Mesendoderm (in vitro differentiated cells): ENCODE data around the gene SND1.
A peak's percentile ranks its signal among the peaks of the same experiment; 100 is the strongest.

Experiments
- DNase-seq: peaks from one replicate; pipeline ENCODE4 v3.0.0; 2013
- H2AK5ac ChIP-seq: 2 replicates; pipeline ENCODE4 v1.6.1; 2013; ENCODE audit warnings: low read length, inconsistent platforms
- H2BK120ac ChIP-seq: 2 replicates; pipeline ENCODE4 v1.6.1; 2013; ENCODE audit warnings: low read depth, mild to moderate bottlenecking, low read length, moderate library complexity, mixed read lengths
- H2BK15ac ChIP-seq: replicated peaks from 2 replicates; pipeline ENCODE4 v1.6.1; 2013; ENCODE audit warnings: low read depth, mild to moderate bottlenecking, moderate library complexity
- H2BK5ac ChIP-seq: 2 replicates; pipeline ENCODE4 v1.6.1; 2013; ENCODE audit warnings: low read length, inconsistent platforms
- H3K18ac ChIP-seq: 2 replicates; pipeline ENCODE4 v1.6.1; 2013; ENCODE audit warnings: mild to moderate bottlenecking, low read length, mixed read lengths
- H3K23ac ChIP-seq: one replicate; pipeline ENCODE4 v1.6.1; 2013; ENCODE audit warnings: low read length
- H3K27ac ChIP-seq: 2 replicates; pipeline ENCODE4 v1.5.1; 2013; ENCODE audit warnings: low read depth, mild to moderate bottlenecking, inconsistent platforms, low read length, moderate library complexity
- H3K27me3 ChIP-seq: 2 replicates; pipeline ENCODE4 v1.6.1; 2013; ENCODE audit warnings: low read length, control low read depth, mild to moderate bottlenecking, inconsistent platforms; ENCODE audit not compliant: insufficient read depth, poor library complexity
- H3K36me3 ChIP-seq: 2 replicates; pipeline ENCODE4 v1.6.1; 2013; ENCODE audit warnings: low read length, inconsistent platforms; ENCODE audit not compliant: control insufficient read depth, insufficient read depth
- H3K4ac ChIP-seq: one replicate; pipeline ENCODE4 v1.6.1; 2013; ENCODE audit warnings: low read depth, mild to moderate bottlenecking, low read length, moderate library complexity
- H3K4me1 ChIP-seq: 2 replicates; pipeline ENCODE4 v1.6.1; 2013; ENCODE audit warnings: low read depth, low read length, inconsistent platforms; ENCODE audit not compliant: control insufficient read depth
- H3K4me2 ChIP-seq: 2 replicates; pipeline ENCODE4 v1.6.1; 2013; ENCODE audit warnings: low read length
- H3K4me3 ChIP-seq: 2 replicates; pipeline ENCODE4 v1.5.1; 2013; ENCODE audit warnings: mild to moderate bottlenecking, low read length
- H3K56ac ChIP-seq: one replicate; pipeline ENCODE4 v1.6.1; 2013; ENCODE audit warnings: low read length
- H3K79me1 ChIP-seq: 2 replicates; pipeline ENCODE4 v1.6.1; 2013; ENCODE audit warnings: low read length, inconsistent platforms
- H3K79me2 ChIP-seq: 2 replicates; pipeline ENCODE4 v1.6.1; 2013; ENCODE audit warnings: mild to moderate bottlenecking, low read length; ENCODE audit not compliant: control insufficient read depth, insufficient read depth
- H3K9ac ChIP-seq: 2 replicates; pipeline ENCODE4 v1.6.1; 2013; ENCODE audit warnings: low read length, inconsistent platforms
- H4K5ac ChIP-seq: one replicate; pipeline ENCODE4 v1.6.1; 2013; ENCODE audit warnings: low read length
- H4K8ac ChIP-seq: one replicate; pipeline ENCODE4 v1.6.1; 2013; ENCODE audit warnings: low read depth, mild to moderate bottlenecking, control low read depth, low read length, moderate library complexity
- WGBS: extraction: QIAGEN DNeasy Blood & Tissue Kit; methylation state at CpG from one replicate; pipeline ENCODE4 v1.1.7; 2013; ENCODE audit warnings: low lambda C conversion rate, missing lambda C conversion rate; ENCODE audit not compliant: insufficient coverage; ENCODE audit errors: extremely low coverage; 5-methylcytosine and 5-hydroxymethylcytosine counted together

Gene SND1

GRCh38 chr7:128007303-128007680 is 355.3 kb downstream of the SND1 start:
- Histone ChIP-seq H3K23ac (no peak overlapping the region), H2BK120ac (no peak overlapping the region), H3K27me3 (no peaks in the 10 kb centered on the region), H3K79me1 (peaks cover 2% of the 10 kb centered on the region), H3K9ac (no peak overlapping the region), H2AK5ac (no peak overlapping the region), H3K4ac (no peak overlapping the region), H4K8ac (no peak overlapping the region), H3K4me2 (no peak overlapping the region), H3K27ac (no peak overlapping the region), H3K36me3 (no peaks in the 10 kb centered on the region), H4K5ac (no peak overlapping the region), H3K79me2 (no peaks in the 10 kb centered on the region), H3K56ac (no peak overlapping the region), H3K18ac (no peak overlapping the region), H3K4me1 (no peaks in the 10 kb centered on the region), H3K4me3 (no peak overlapping the region), H2BK5ac (no peak overlapping the region), H2BK15ac (no peak overlapping the region)
- DNase-seq, result no peak
- no CpG with 5 or more reads among the region's 3 CpGs for WGBS

- Histone ChIP-seq H3K4me2 (no peak overlapping the region), H3K23ac (no peak overlapping the region)
- no CpG with 5 or more reads among the region's 5 CpGs for whole genome bisulfite sequencing
These were observed 356.1 kb downstream of the SND1 start for GRCh38 chr7:128008141-128008540.

GRCh38 chr7:128008744-128009143 is 356.8 kb downstream of the SND1 start:
- Histone ChIP-seq H2BK120ac (no peak overlapping the region), H2BK5ac (no peak overlapping the region), H3K4me2 (no peak overlapping the region), H3K4ac (no peak overlapping the region), H2BK15ac (no peak overlapping the region), H3K36me3 (no peaks in the 10 kb centered on the region), H3K27ac (no peak overlapping the region), H3K9ac (no peak overlapping the region), H3K56ac (no peak overlapping the region), H4K8ac (no peak overlapping the region), H3K4me3 (no peak overlapping the region), H2AK5ac (no peak overlapping the region), H3K79me1 (peaks cover 7% of the 10 kb centered on the region), H4K5ac (no peak overlapping the region), H3K79me2 (no peaks in the 10 kb centered on the region), H3K23ac (no peak overlapping the region), H3K18ac (no peak overlapping the region), H3K27me3 (no peaks in the 10 kb centered on the region), H3K4me1 (no peaks in the 10 kb centered on the region)
- DNase-seq, result no peak
- no CpG with 5 or more reads among the region's 2 CpGs for WGBS

More at GRCh38 chr7:128008141-128008540, 356.1 kb downstream of the SND1 start:
- no peaks in the 10 kb centered on the region for H3K36me3 ChIP-seq
- no peaks in the 10 kb centered on the region for H3K4me1 ChIP-seq
- no peaks in the 10 kb centered on the region for H3K79me2 ChIP-seq
- DNase-seq, result no peak
- H2AK5ac ChIP-seq, result no peak overlapping the region
- no peak overlapping the region for H3K56ac ChIP-seq
- H3K4ac ChIP-seq, result no peak overlapping the region
- peaks cover 6% of the 10 kb centered on the region for H3K79me1 ChIP-seq
- no peak overlapping the region for H2BK5ac ChIP-seq
- H3K27me3 ChIP-seq, result no peaks in the 10 kb centered on the region
- no peak overlapping the region for H3K18ac ChIP-seq
- no peak overlapping the region for H2BK15ac ChIP-seq
- no peak overlapping the region for H4K5ac ChIP-seq
- H2BK120ac ChIP-seq, result no peak overlapping the region
- H3K27ac ChIP-seq, result no peak overlapping the region
- H3K4me3 ChIP-seq, result no peak overlapping the region
- H3K9ac ChIP-seq, result no peak overlapping the region
- H4K8ac ChIP-seq, result no peak overlapping the region

GRCh38 chr7:128010391-128011127 is 358.6 kb downstream of the SND1 start:
- no peak overlapping the region for H3K4me3 ChIP-seq

GRCh38 chr7:128011131-128011661 is 359.2 kb downstream of the SND1 start:
- Histone ChIP-seq H2BK120ac (no peak overlapping the region), H4K5ac (no peak overlapping the region), H3K79me2 (no peaks in the 10 kb centered on the region), H3K4me3 (no peak overlapping the region), H3K23ac (no peak overlapping the region), H3K9ac (no peak overlapping the region), H2AK5ac (no peak overlapping the region), H3K18ac (no peak overlapping the region), H4K8ac (no peak overlapping the region), H2BK5ac (no peak overlapping the region), H3K36me3 (no peaks in the 10 kb centered on the region), H3K56ac (no peak overlapping the region), H3K4ac (no peak overlapping the region), H3K79me1 (peaks cover 10% of the 10 kb centered on the region), H2BK15ac (no peak overlapping the region), H3K4me2 (no peak overlapping the region), H3K27me3 (no peaks in the 10 kb centered on the region), H3K4me1 (no peaks in the 10 kb centered on the region), H3K27ac (no peak overlapping the region)
- DNase-seq, result no peak
- WGBS, result no CpG with 5 or more reads among the region's 2 CpGs

More at GRCh38 chr7:128010391-128011127, 358.6 kb downstream of the SND1 start:
- Histone ChIP-seq H3K4ac (no peak overlapping the region), H2BK15ac (no peak overlapping the region), H3K27me3 (no peaks in the 10 kb centered on the region), H3K23ac (no peak overlapping the region), H4K8ac (no peak overlapping the region), H3K4me1 (no peaks in the 10 kb centered on the region), H3K79me1 (peaks cover 10% of the 10 kb centered on the region), H3K18ac (no peak overlapping the region), H3K9ac (no peak overlapping the region), H3K27ac (no peak overlapping the region), H2AK5ac (no peak overlapping the region), H3K4me2 (no peak overlapping the region), H2BK5ac (no peak overlapping the region), H2BK120ac (no peak overlapping the region), H3K36me3 (no peaks in the 10 kb centered on the region), H3K56ac (no peak overlapping the region), H3K79me2 (no peaks in the 10 kb centered on the region), H4K5ac (no peak overlapping the region)
- peak; percentile 68 for DNase-seq
- no CpG with 5 or more reads among the region's 7 CpGs for WGBS

DNA sequence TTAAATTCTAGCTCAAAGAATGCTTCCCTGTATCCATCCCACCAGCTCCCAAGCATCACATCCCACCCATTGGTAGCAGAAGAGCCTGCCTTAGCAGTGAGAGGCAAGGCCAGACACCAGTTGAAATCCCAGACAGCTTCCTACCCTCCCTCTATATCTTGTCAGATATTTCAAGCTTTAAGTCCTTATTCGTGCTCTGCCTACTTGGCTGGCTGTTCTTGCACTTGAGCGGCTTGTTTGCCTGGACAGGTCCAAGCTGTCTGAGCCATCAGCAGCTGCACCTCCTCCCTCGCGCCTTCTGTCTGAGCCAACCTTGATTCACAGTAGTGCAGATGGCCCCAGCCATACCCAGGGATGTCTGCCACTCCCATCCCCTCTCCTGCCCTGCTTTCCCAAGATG is 362.8 kb downstream of the SND1 start:
- Histone ChIP-seq H3K4me2 (no peak overlapping the region), H3K56ac (no peak overlapping the region), H3K9ac (no peak overlapping the region), H3K79me2 (no peaks in the 10 kb centered on the region), H3K4me1 (peaks cover 6% of the 10 kb centered on the region), H2BK15ac (no peak overlapping the region), H2BK120ac (no peak overlapping the region), H3K23ac (no peak overlapping the region), H3K27ac (no peak overlapping the region), H3K4ac (no peak overlapping the region), H4K5ac (no peak overlapping the region), H2AK5ac (no peak overlapping the region), H2BK5ac (no peak overlapping the region), H3K36me3 (no peaks in the 10 kb centered on the region), H3K4me3 (no peak overlapping the region), H3K27me3 (no peaks in the 10 kb centered on the region), H4K8ac (no peak overlapping the region), H3K79me1 (peaks cover 11% of the 10 kb centered on the region), H3K18ac (no peak overlapping the region)
- no peak for DNase-seq
- WGBS, result no CpG with 5 or more reads among the region's 4 CpGs
